Mesothelial cell of epicardium (in vitro differentiated cells): ENCODE results near the gene CXCR4. TPM values are rescaled to one million over a fixed set of nuclear protein-coding genes. Genes with fewer than 3 reads are reported as not detected.

Experiments used
- DNase-seq, 2 experiments: peaks; one replicate each; pipeline ENCODE4 v3.0.0; 2021; ENCODE audit warnings: low spot score in 2 of 2; ENCODE audit not compliant: unreplicated experiment in 2 of 2
- H3K27ac Mint-ChIP-seq: 2 replicates; pipeline ENCODE4 v1.8.0; 2021; ENCODE audit warnings: mixed read lengths
- H3K27me3 Mint-ChIP-seq: 2 replicates; pipeline ENCODE4 v1.8.0; 2021; ENCODE audit warnings: low read depth, mixed read lengths
- H3K36me3 Mint-ChIP-seq: 2 replicates; pipeline ENCODE4 v1.8.0; 2021; ENCODE audit warnings: mixed read lengths
- H3K4me1 Mint-ChIP-seq: 2 replicates; pipeline ENCODE4 v1.8.0; 2021; ENCODE audit warnings: mixed read lengths
- H3K4me3 Mint-ChIP-seq: 2 replicates; pipeline ENCODE4 v1.8.0; 2021; ENCODE audit warnings: mild to moderate bottlenecking, moderate library complexity, mixed read lengths
- H3K9me3 Mint-ChIP-seq: 2 replicates; pipeline ENCODE4 v1.8.0; 2021; ENCODE audit warnings: mixed read lengths
- total RNA-seq: library from RNA; stranded (reverse); gene quantifications from 3 replicates; pipeline ENCODE4 v1.2.1, GENCODE V29; 2021
- TF ChIP-seq, protein P1 (sequence below): fragments of 200-600 bp; sonication (generic); IDR thresholded peaks from one replicate; pipeline ENCODE4 v1.5.0; 2021; ENCODE audit warnings: antibody characterized with exemption; ENCODE audit not compliant: unreplicated experiment

The CXCR4 gene
- total RNA-seq, 1 donor from 2014 or later: 2.1 TPM

DNA sequence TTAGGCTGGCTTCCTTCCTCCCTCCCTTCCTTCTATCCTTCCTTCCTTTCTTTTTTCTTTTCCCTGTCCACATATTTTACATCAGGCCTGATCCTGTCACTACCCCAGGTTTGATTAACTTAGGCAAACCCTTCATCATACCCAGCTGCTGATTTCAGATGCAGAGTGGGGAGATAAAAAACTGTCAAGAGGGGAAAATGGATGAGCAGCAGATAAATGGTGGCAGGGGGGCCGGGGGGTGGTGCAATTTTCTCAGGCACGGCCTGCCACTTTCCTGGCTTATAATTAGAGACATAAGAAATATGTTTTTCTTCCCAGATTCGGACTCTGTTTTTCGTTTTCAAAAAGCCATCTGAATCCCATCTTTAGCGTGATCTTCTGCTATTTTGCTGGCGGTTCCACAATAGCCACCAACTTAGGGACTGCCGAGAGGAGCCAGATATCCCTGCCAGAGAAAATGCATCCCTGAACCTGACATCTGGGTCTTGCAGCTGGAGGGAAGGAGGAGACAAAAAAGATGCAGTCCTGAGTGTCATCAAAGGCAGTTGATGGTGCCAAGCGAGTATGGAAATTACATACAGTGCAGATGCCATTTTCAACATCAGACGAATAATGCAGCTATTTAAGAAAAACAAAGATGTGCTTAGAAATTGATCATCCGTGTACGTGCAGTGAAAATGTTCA lies 49.9 kb downstream of the CXCR4 start:
- Mint-ChIP-seq H3K27me3 (peaks cover 5% of the 10 kb centered on the region), H3K4me1 (peaks cover 29% of the 10 kb centered on the region), H3K9me3 (peaks cover 20% of the 10 kb centered on the region), H3K4me3 (no peak overlapping the region), H3K36me3 (no peaks in the 10 kb centered on the region), H3K27ac (no peak overlapping the region)
- TF ChIP-seq, protein P1, sequence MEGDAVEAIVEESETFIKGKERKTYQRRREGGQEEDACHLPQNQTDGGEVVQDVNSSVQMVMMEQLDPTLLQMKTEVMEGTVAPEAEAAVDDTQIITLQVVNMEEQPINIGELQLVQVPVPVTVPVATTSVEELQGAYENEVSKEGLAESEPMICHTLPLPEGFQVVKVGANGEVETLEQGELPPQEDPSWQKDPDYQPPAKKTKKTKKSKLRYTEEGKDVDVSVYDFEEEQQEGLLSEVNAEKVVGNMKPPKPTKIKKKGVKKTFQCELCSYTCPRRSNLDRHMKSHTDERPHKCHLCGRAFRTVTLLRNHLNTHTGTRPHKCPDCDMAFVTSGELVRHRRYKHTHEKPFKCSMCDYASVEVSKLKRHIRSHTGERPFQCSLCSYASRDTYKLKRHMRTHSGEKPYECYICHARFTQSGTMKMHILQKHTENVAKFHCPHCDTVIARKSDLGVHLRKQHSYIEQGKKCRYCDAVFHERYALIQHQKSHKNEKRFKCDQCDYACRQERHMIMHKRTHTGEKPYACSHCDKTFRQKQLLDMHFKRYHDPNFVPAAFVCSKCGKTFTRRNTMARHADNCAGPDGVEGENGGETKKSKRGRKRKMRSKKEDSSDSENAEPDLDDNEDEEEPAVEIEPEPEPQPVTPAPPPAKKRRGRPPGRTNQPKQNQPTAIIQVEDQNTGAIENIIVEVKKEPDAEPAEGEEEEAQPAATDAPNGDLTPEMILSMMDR: no peak
- DNase-seq: no peak

DNA sequence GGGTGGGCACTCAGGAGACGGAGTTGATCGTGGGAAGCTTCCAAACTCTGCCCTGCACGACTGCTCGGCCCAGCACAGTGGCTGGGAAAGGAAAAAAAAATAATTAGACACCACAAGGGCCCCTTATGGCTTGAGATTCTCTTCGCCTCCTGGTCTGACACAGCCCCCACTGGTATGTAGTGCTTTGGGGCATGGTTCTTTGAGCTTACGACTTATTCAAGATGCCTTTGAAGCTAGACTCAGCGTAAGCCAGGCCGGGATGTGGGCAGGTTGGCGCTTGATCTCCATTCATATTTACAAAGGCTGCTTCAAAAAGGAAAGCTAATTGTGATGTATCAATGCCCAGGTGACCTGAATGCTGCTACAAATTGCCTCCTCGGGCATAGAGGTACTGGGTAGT lies 50.5 kb downstream of the CXCR4 start:
- TF ChIP-seq, protein P1: no peak
- DNase-seq: no peak
- H3K4me3 Mint-ChIP-seq: no peak overlapping the region
- H3K36me3 Mint-ChIP-seq: no peaks in the 10 kb centered on the region
- peaks cover 5% of the 10 kb centered on the region for H3K27me3 Mint-ChIP-seq
- H3K27ac Mint-ChIP-seq: no peak overlapping the region
- H3K4me1 Mint-ChIP-seq: peaks cover 29% of the 10 kb centered on the region
- H3K9me3 Mint-ChIP-seq: peaks cover 16% of the 10 kb centered on the region

DNA sequence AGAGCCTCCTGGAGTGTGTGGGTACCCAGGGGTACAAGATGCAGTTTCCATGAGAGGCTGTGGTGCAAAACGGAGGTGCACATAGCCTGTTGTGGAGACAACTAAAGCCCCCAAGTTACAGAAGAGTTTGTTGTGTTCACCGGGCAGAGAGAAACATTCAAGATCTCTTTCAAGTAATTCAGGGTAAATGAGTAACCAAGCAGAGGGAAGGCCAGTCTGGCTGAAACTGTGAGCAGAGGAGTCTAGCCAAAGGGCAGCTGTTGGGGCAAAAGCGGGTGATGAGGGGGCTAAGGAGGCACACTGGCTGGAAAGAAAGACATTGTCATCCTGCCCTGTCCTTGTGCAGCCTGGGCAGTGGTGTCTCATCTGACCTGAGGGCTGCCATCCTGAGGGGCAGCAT lies 52.0 kb downstream of the CXCR4 start:
- no peak for DNase-seq
- H3K9me3 Mint-ChIP-seq: peaks cover 4% of the 10 kb centered on the region
- H3K4me3 Mint-ChIP-seq: no peak overlapping the region
- peaks cover 29% of the 10 kb centered on the region for H3K4me1 Mint-ChIP-seq
- TF ChIP-seq, protein P1: no peak
- H3K27ac Mint-ChIP-seq: no peak overlapping the region
- peaks cover 5% of the 10 kb centered on the region for H3K27me3 Mint-ChIP-seq
- H3K36me3 Mint-ChIP-seq: no peaks in the 10 kb centered on the region

DNA sequence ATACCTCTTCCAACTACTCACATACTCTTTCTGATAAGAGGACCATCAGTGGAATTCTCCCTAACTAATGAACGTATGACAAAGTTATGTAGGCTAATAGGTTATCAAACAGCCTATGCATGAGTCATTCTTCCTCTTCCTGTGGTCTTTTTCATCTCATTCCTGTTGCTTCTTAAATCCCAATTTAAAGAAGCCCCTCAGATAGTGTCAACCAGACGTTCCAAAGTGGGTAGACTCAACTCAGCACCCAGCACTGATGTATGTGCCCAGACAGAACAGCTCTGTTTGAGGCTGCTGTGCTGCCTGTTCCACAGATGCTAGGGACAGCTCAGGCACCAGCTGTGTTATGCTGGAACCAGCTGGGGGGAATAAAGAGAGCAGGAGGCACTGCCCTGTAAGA lies 52.6 kb downstream of the CXCR4 start:
- TF ChIP-seq, protein P1: no peak
- no peaks in the 10 kb centered on the region for H3K9me3 Mint-ChIP-seq
- no peak for DNase-seq
- no peaks in the 10 kb centered on the region for H3K36me3 Mint-ChIP-seq
- H3K27ac Mint-ChIP-seq: no peak overlapping the region
- no peak overlapping the region for H3K4me3 Mint-ChIP-seq
- peaks cover 29% of the 10 kb centered on the region for H3K4me1 Mint-ChIP-seq
- H3K27me3 Mint-ChIP-seq: peaks cover 5% of the 10 kb centered on the region

Other genes starting within 250 kb of the CXCR4 start
- 29.3 to 30.2 TPM (median 29.6 TPM) in 3 replicates for gene MCM6, start 241.7 kb downstream of the CXCR4 start, total RNA-seq
- 81.8 to 85.7 TPM (median 82.6 TPM) in 3 replicates for gene DARS1, start 132.5 kb downstream of the CXCR4 start, total RNA-seq